GM10266 (cell line): Measurements from ENCODE around the gene ABCG8.
A peak's percentile ranks its signal among the peaks of the same experiment; 100 is the strongest.

ENCODE experiments used
- DNase-seq: peaks from one replicate; pipeline ENCODE4 v3.0.0; 2012; ENCODE audit errors: extremely low spot score
- CTCF ChIP-seq: IDR thresholded peaks from 2 replicates; pipeline ENCODE4 v1.5.1; 2012; ENCODE audit warnings: mild to moderate bottlenecking, low read depth; ENCODE audit not compliant: control insufficient read depth, insufficient read depth; ENCODE audit errors: missing control alignments

The ABCG8 gene

GRCh38 chr2:43846140-43846793 is 7.5 kb downstream of the ABCG8 start:
- DNase-seq: peak; percentile 3
- TF ChIP-seq CTCF: no peak

- no peak for TF ChIP-seq CTCF
- peak; percentile 14 for DNase-seq
Measured at GRCh38 chr2:43848214-43848613, 9.4 kb downstream of the ABCG8 start.

- peak; percentile 1 for DNase-seq
- TF ChIP-seq CTCF: no peak
Measured at GRCh38 chr2:43851011-43851980, 12.5 kb downstream of the ABCG8 start.

- TF ChIP-seq CTCF: no peak
Measured at GRCh38 chr2:43852196-43852730, 13.5 kb downstream of the ABCG8 start.

GRCh38 chr2:43853141-43854081 is 14.6 kb downstream of the ABCG8 start:
- TF ChIP-seq CTCF: no peak
- DNase-seq: peak; percentile 1

More at GRCh38 chr2:43852196-43852730, 13.5 kb downstream of the ABCG8 start:
- DNase-seq: no peak

- DNase-seq: no peak
- TF ChIP-seq CTCF: no peak
Measured at GRCh38 chr2:43854671-43855070, 15.9 kb downstream of the ABCG8 start.
